ENCODE data around the gene CIBAR2. TPM values are rescaled to one million over a fixed set of nuclear protein-coding genes. Genes with fewer than 3 reads are reported as not detected.

CIBAR2 gene
- total RNA-seq, 4 donors from 2014 or later: 0.79 TPM; not detected in 3

GRCh38 chr16:85138825-85139627 is 26.8 kb upstream of the CIBAR2 start:
- H3K36me3 ChIP-seq: no peaks in the 10 kb centered on the region
- H3K27me3 ChIP-seq: peaks cover 5% of the 10 kb centered on the region
- DNase-seq: no peak
- TF ChIP-seq POLR2AphosphoS5 (IDR thresholded peaks at IDR 0.05) (no peak), POLR2A (IDR thresholded peaks at IDR 0.05) (no peak), EP300 (IDR thresholded peaks at IDR 0.05; ENCODE audit: low read depth) (no peak)
- TF ChIP-seq, protein P1, sequence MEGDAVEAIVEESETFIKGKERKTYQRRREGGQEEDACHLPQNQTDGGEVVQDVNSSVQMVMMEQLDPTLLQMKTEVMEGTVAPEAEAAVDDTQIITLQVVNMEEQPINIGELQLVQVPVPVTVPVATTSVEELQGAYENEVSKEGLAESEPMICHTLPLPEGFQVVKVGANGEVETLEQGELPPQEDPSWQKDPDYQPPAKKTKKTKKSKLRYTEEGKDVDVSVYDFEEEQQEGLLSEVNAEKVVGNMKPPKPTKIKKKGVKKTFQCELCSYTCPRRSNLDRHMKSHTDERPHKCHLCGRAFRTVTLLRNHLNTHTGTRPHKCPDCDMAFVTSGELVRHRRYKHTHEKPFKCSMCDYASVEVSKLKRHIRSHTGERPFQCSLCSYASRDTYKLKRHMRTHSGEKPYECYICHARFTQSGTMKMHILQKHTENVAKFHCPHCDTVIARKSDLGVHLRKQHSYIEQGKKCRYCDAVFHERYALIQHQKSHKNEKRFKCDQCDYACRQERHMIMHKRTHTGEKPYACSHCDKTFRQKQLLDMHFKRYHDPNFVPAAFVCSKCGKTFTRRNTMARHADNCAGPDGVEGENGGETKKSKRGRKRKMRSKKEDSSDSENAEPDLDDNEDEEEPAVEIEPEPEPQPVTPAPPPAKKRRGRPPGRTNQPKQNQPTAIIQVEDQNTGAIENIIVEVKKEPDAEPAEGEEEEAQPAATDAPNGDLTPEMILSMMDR (IDR thresholded peaks at IDR 0.05): no peak
- no peak overlapping the region for H3K4me3 ChIP-seq
- H3K27ac ChIP-seq: no peak overlapping the region
- peaks cover 14 to 29% (median 15%) of the 10 kb centered on the region in 4 donors for H3K4me1 ChIP-seq
- in situ Hi-C loops (cut with MboI; ENCODE audit: low pct_ligation_motif_present in 1 of 4, low pct_unique_long_range_greater_than_20kb in 1 of 4, low sequenced_read_pairs in 3 of 4) (no loop called here), intact Hi-C loops (cut with DNase I; ENCODE audit: low total_unique reads) (no loop called here)
- 82 to 95% methylated on average over 7 to 16 of the region's 16 CpGs for WGBS, 2 donors (ENCODE audit: low coverage in 1 of 2)
- H3K9me3 ChIP-seq: no peaks in the 10 kb centered on the region

- in situ Hi-C loops (cut with MboI; ENCODE audit: low pct_ligation_motif_present in 1 of 4, low pct_unique_long_range_greater_than_20kb in 1 of 4, low sequenced_read_pairs in 3 of 4): no loop called here
- no peak for TF ChIP-seq POLR2AphosphoS5 (IDR thresholded peaks at IDR 0.05)
- no peak for TF ChIP-seq EP300 (IDR thresholded peaks at IDR 0.05; ENCODE audit: low read depth)
- TF ChIP-seq, protein P1 (IDR thresholded peaks at IDR 0.05): no peak
- no peak for TF ChIP-seq POLR2A (IDR thresholded peaks at IDR 0.05)
- no peaks in the 10 kb centered on the region for H3K9me3 ChIP-seq
- peaks cover 14 to 29% (median 15%) of the 10 kb centered on the region in 4 donors for H3K4me1 ChIP-seq
- H3K27ac ChIP-seq: peak overlapping the region; percentile 68 to 87 (median 81)
- intact Hi-C loops (cut with DNase I; ENCODE audit: low total_unique reads): no loop called here
- no peaks in the 10 kb centered on the region for H3K36me3 ChIP-seq
- H3K27me3 ChIP-seq: peaks cover 5% of the 10 kb centered on the region
- DNase-seq: no peak
- no peak overlapping the region for H3K4me3 ChIP-seq
- WGBS, 2 donors (ENCODE audit: low coverage in 1 of 2): 80 to 100% methylated on average over 1 to 10 of the region's 12 CpGs
Measured at GRCh38 chr16:85138073-85138824, 26.0 kb upstream of the CIBAR2 start.

GRCh38 chr16:85137323-85138072 is 25.2 kb upstream of the CIBAR2 start:
- in situ Hi-C loops (cut with MboI; ENCODE audit: low pct_ligation_motif_present in 1 of 4, low pct_unique_long_range_greater_than_20kb in 1 of 4, low sequenced_read_pairs in 3 of 4) (no loop called here), intact Hi-C loops (cut with DNase I; ENCODE audit: low total_unique reads) (loop anchor here (1.0 kb wide), 1 partner anchor 65 kb away; no protein-coding TSS in a partner anchor)
- Histone ChIP-seq H3K27ac (peak overlapping the region; percentile 68 to 87 (median 81)), H3K36me3 (no peaks in the 10 kb centered on the region), H3K9me3 (no peaks in the 10 kb centered on the region), H3K4me3 (peak overlapping the region; percentile 6 to 18 (median 15)), H3K27me3 (peaks cover 5% of the 10 kb centered on the region), H3K4me1 (peaks cover 14 to 29% (median 15%) of the 10 kb centered on the region in 4 donors)
- TF ChIP-seq POLR2AphosphoS5 (IDR thresholded peaks at IDR 0.05) (peak; percentile 84 to 93 (median 89)), EP300 (IDR thresholded peaks at IDR 0.05; ENCODE audit: low read depth) (peak; percentile 74), POLR2A (IDR thresholded peaks at IDR 0.05) (no peak)
- TF ChIP-seq, protein P1 (IDR thresholded peaks at IDR 0.05): no peak
- 8% methylated on average over 21 of the region's 29 CpGs; no CpG with 5 or more reads in 1 of the 2 donors for WGBS, 2 donors (ENCODE audit: low coverage in 1 of 2)
- peak; percentile 85 for DNase-seq
